Measurements from ENCODE around the gene MLH1. TPM values are rescaled to one million over a fixed set of nuclear protein-coding genes. Genes with fewer than 3 reads are reported as not detected.

MLH1 gene
- total and polyA plus RNA-seq, 4 experiments from 2014 or later, result 15.6 to 33.8 (median 24.6) TPM

GRCh38 chr3:37096288-37096687, 103.0 kb downstream of the MLH1 start:
- no peak overlapping the region for H3K4me3 ChIP-seq (ENCODE audit: low read length in 2 of 2)
- Mint-ChIP-seq H3K36me3 (peaks cover 20 to 27% of the 10 kb centered on the region in 2 donors), H3K4me1 (peaks cover 0 to 3% (median 2%) of the 10 kb centered on the region in 4 donors), H3K27me3 (no peaks in the 10 kb centered on the region), H3K4me3 (no peak overlapping the region), H3K9me3 (no peaks in the 10 kb centered on the region), H3K27ac (no peak overlapping the region)
- H3K36me3 ChIP-seq (ENCODE audit: insufficient read depth, low read length), result no peaks in the 10 kb centered on the region
- DNase-seq, result no peak
- POLR2A ChIA-PET (ENCODE audit: partially characterized antibody), result no interaction called here
- no peaks in the 10 kb centered on the region for H3K27me3 ChIP-seq (ENCODE audit: insufficient read depth, low read length)
- H3K9me3 ChIP-seq (ENCODE audit: control insufficient read depth in 1 of 2, low read length in 2 of 2), result no peaks in the 10 kb centered on the region
- CTCF ChIA-PET (ENCODE audit: partially characterized antibody), result no interaction called here
- H3K4me1 ChIP-seq (ENCODE audit: insufficient read depth, low read length), result no peaks in the 10 kb centered on the region
- intact Hi-C loops (cut with micrococcal nuclease), result no loop called here
- H3K27ac ChIP-seq (ENCODE audit: low read depth, low read length), result no peak overlapping the region

GRCh38 chr3:37096975-37097374, 103.7 kb downstream of the MLH1 start:
- intact Hi-C loops (cut with micrococcal nuclease), result no loop called here
- DNase-seq, result no peak
- peak overlapping the region in 2 of 7 donors; percentile 45 to 46 for H3K27ac Mint-ChIP-seq
- peaks cover 0 to 3% (median 2%) of the 10 kb centered on the region in 4 donors for H3K4me1 Mint-ChIP-seq
- H3K36me3 ChIP-seq (ENCODE audit: insufficient read depth, low read length), result no peaks in the 10 kb centered on the region
- no peaks in the 10 kb centered on the region for H3K27me3 Mint-ChIP-seq
- no peak overlapping the region for H3K4me3 Mint-ChIP-seq
- CTCF ChIA-PET (ENCODE audit: partially characterized antibody), result no interaction called here
- no peak overlapping the region for H3K4me3 ChIP-seq (ENCODE audit: low read length in 2 of 2)
- H3K27ac ChIP-seq (ENCODE audit: low read depth, low read length), result no peak overlapping the region
- no peaks in the 10 kb centered on the region for H3K4me1 ChIP-seq (ENCODE audit: insufficient read depth, low read length)
- H3K9me3 Mint-ChIP-seq, result peaks cover 0 to 1% (median 0%) of the 10 kb centered on the region in 8 donors
- H3K27me3 ChIP-seq (ENCODE audit: insufficient read depth, low read length), result no peaks in the 10 kb centered on the region
- no peaks in the 10 kb centered on the region for H3K9me3 ChIP-seq (ENCODE audit: control insufficient read depth in 1 of 2, low read length in 2 of 2)
- POLR2A ChIA-PET (ENCODE audit: partially characterized antibody), result no interaction called here
- peaks cover 17 to 22% of the 10 kb centered on the region in 2 donors for H3K36me3 Mint-ChIP-seq

GRCh38 chr3:37097776-37098175, 104.5 kb downstream of the MLH1 start:
- no peaks in the 10 kb centered on the region for H3K36me3 ChIP-seq (ENCODE audit: insufficient read depth, low read length)
- no peaks in the 10 kb centered on the region for H3K4me1 ChIP-seq (ENCODE audit: insufficient read depth, low read length)
- Mint-ChIP-seq H3K27me3 (no peaks in the 10 kb centered on the region), H3K27ac (peak overlapping the region in 1 of 7 donors; percentile 65), H3K4me1 (peaks cover 0 to 3% (median 3%) of the 10 kb centered on the region in 4 donors), H3K36me3 (peaks cover 18 to 19% of the 10 kb centered on the region in 2 donors), H3K9me3 (peaks cover 0 to 1% (median 0%) of the 10 kb centered on the region in 8 donors), H3K4me3 (no peak overlapping the region)
- no peak overlapping the region for H3K4me3 ChIP-seq (ENCODE audit: low read length in 2 of 2)
- intact Hi-C loops (cut with micrococcal nuclease), result no loop called here
- no peak overlapping the region for H3K27ac ChIP-seq (ENCODE audit: low read depth, low read length)
- no peaks in the 10 kb centered on the region for H3K27me3 ChIP-seq (ENCODE audit: insufficient read depth, low read length)
- ChIA-PET POLR2A (ENCODE audit: partially characterized antibody) (no interaction called here), CTCF (ENCODE audit: partially characterized antibody) (no interaction called here)
- DNase-seq, result no peak
- no peaks in the 10 kb centered on the region for H3K9me3 ChIP-seq (ENCODE audit: control insufficient read depth in 1 of 2, low read length in 2 of 2)

- Mint-ChIP-seq H3K27ac (no peak overlapping the region), H3K9me3 (peaks cover 0 to 1% (median 0%) of the 10 kb centered on the region in 8 donors), H3K27me3 (no peaks in the 10 kb centered on the region), H3K4me3 (no peak overlapping the region), H3K36me3 (peaks cover 13% of the 10 kb centered on the region in 2 donors), H3K4me1 (peaks cover 0 to 6% (median 3%) of the 10 kb centered on the region in 4 donors)
- ChIA-PET POLR2A (ENCODE audit: partially characterized antibody) (no interaction called here), CTCF (ENCODE audit: partially characterized antibody) (no interaction called here)
- no peaks in the 10 kb centered on the region for H3K4me1 ChIP-seq (ENCODE audit: insufficient read depth, low read length)
- intact Hi-C loops (cut with micrococcal nuclease), result no loop called here
- H3K9me3 ChIP-seq (ENCODE audit: control insufficient read depth in 1 of 2, low read length in 2 of 2), result no peaks in the 10 kb centered on the region
- H3K36me3 ChIP-seq (ENCODE audit: insufficient read depth, low read length), result no peaks in the 10 kb centered on the region
- H3K27me3 ChIP-seq (ENCODE audit: insufficient read depth, low read length), result no peaks in the 10 kb centered on the region
- no peak overlapping the region for H3K4me3 ChIP-seq (ENCODE audit: low read length in 2 of 2)
- no peak for DNase-seq
- no peak overlapping the region for H3K27ac ChIP-seq (ENCODE audit: low read depth, low read length)
Measured at GRCh38 chr3:37098884-37099283, 105.6 kb downstream of the MLH1 start.

- H3K4me1 Mint-ChIP-seq, result peaks cover 0 to 6% (median 3%) of the 10 kb centered on the region in 4 donors
- no peaks in the 10 kb centered on the region for H3K27me3 ChIP-seq (ENCODE audit: insufficient read depth, low read length)
- H3K36me3 ChIP-seq (ENCODE audit: insufficient read depth, low read length), result no peaks in the 10 kb centered on the region
- intact Hi-C loops (cut with micrococcal nuclease), result no loop called here
- no peak for DNase-seq
- H3K4me3 Mint-ChIP-seq, result no peak overlapping the region
- no peak overlapping the region for H3K27ac Mint-ChIP-seq
- H3K27ac ChIP-seq (ENCODE audit: low read depth, low read length), result no peak overlapping the region
- H3K9me3 Mint-ChIP-seq, result peaks cover 0 to 1% (median 0%) of the 10 kb centered on the region in 8 donors
- no peaks in the 10 kb centered on the region for H3K27me3 Mint-ChIP-seq
- H3K36me3 Mint-ChIP-seq, result peaks cover 11 to 13% of the 10 kb centered on the region in 2 donors
- CTCF ChIA-PET (ENCODE audit: partially characterized antibody), result no interaction called here
- POLR2A ChIA-PET (ENCODE audit: partially characterized antibody), result no interaction called here
- no peak overlapping the region for H3K4me3 ChIP-seq (ENCODE audit: low read length in 2 of 2)
- no peaks in the 10 kb centered on the region for H3K9me3 ChIP-seq (ENCODE audit: control insufficient read depth in 1 of 2, low read length in 2 of 2)
- H3K4me1 ChIP-seq (ENCODE audit: insufficient read depth, low read length), result no peaks in the 10 kb centered on the region
Measured at GRCh38 chr3:37099469-37099868, 106.2 kb downstream of the MLH1 start.

- intact Hi-C loops (cut with micrococcal nuclease), result no loop called here
- ChIA-PET CTCF (ENCODE audit: partially characterized antibody) (no interaction called here), POLR2A (ENCODE audit: partially characterized antibody) (no interaction called here)
- H3K27ac ChIP-seq (ENCODE audit: low read depth, low read length), result no peak overlapping the region
- H3K4me1 Mint-ChIP-seq, result peaks cover 0 to 6% (median 3%) of the 10 kb centered on the region in 4 donors
- H3K4me3 ChIP-seq (ENCODE audit: low read length in 2 of 2), result no peak overlapping the region
- H3K4me3 Mint-ChIP-seq, result no peak overlapping the region
- no peaks in the 10 kb centered on the region for H3K9me3 ChIP-seq (ENCODE audit: control insufficient read depth in 1 of 2, low read length in 2 of 2)
- no peaks in the 10 kb centered on the region for H3K36me3 ChIP-seq (ENCODE audit: insufficient read depth, low read length)
- H3K27ac Mint-ChIP-seq, result no peak overlapping the region
- no peaks in the 10 kb centered on the region for H3K4me1 ChIP-seq (ENCODE audit: insufficient read depth, low read length)
- H3K27me3 ChIP-seq (ENCODE audit: insufficient read depth, low read length), result no peaks in the 10 kb centered on the region
- H3K27me3 Mint-ChIP-seq, result no peaks in the 10 kb centered on the region
- DNase-seq, result no peak
- peaks cover 0 to 1% (median 0%) of the 10 kb centered on the region in 8 donors for H3K9me3 Mint-ChIP-seq
- peaks cover 4 to 8% of the 10 kb centered on the region in 2 donors for H3K36me3 Mint-ChIP-seq
Measured at GRCh38 chr3:37100411-37100810, 107.1 kb downstream of the MLH1 start.

Other genes with a start within 250 kb of the MLH1 start
- not detected for gene DCLK3, start 229.0 kb upstream of the MLH1 start, total RNA-seq
- gene DCLK3, start 229.0 kb upstream of the MLH1 start, polyA plus RNA-seq, result not detected
- gene TRANK1, start 48.5 kb upstream of the MLH1 start, total RNA-seq, result 100 to 1,000 TPM; 151 to 155 TPM
- gene TRANK1, start 48.5 kb upstream of the MLH1 start, polyA plus RNA-seq, result 10 to 100 TPM in 1 of 2 donors, 1 to 10 TPM in 1; 9.6 to 43.9 TPM
- gene EPM2AIP1, start 387 bp upstream of the MLH1 start, total RNA-seq, result 10 to 100 TPM; 46.3 to 47.0 TPM
- 10 to 100 TPM in 1 of 2 donors, 1 to 10 TPM in 1; 9.1 to 10.0 TPM for gene EPM2AIP1, start 387 bp upstream of the MLH1 start, polyA plus RNA-seq
- gene LRRFIP2, start 181.1 kb downstream of the MLH1 start, total RNA-seq, result 10 to 100 TPM; 27.3 to 29.6 TPM
- 10 to 100 TPM in 1 of 2 donors, 1 to 10 TPM in 1; 8.2 to 16.7 TPM for gene LRRFIP2, start 181.1 kb downstream of the MLH1 start, polyA plus RNA-seq
- 10 to 100 TPM; 66.6 to 75.7 TPM for gene GOLGA4, start 249.8 kb downstream of the MLH1 start, total RNA-seq
- 10 to 100 TPM in 1 of 2 donors, 1 to 10 TPM in 1; 2.4 to 39.5 TPM for gene GOLGA4, start 249.8 kb downstream of the MLH1 start, polyA plus RNA-seq

Data from CD4-positive, alpha-beta memory T cell (primary cell).